ENCODE data around the gene MKI67.
"Not testable (repeated sequence)": the region's sequence is repeated elsewhere in the genome, so short reads cannot be mapped to it uniquely, and the experiment has no call there.

Gene MKI67

GRCh38 chr10:128147064-128147463 lies 20.8 kb upstream of the MKI67 start:
- Histone ChIP-seq H3K4me3 (ENCODE audit: low read length in 2 of 2) (no peak overlapping the region), H3K9ac (ENCODE audit: low read length in 2 of 2) (no peak overlapping the region), H3K27me3 (ENCODE audit: control insufficient read depth in 1 of 2, insufficient read depth in 2 of 2, low read length in 2 of 2) (peaks cover 6 to 17% of the 10 kb centered on the region in 2 donors), H3K27ac (ENCODE audit: low read length) (no peak overlapping the region), H3K9me3 (ENCODE audit: control insufficient read depth in 2 of 2, low read length in 2 of 2) (no peaks in the 10 kb centered on the region), H3K4me1 (ENCODE audit: control insufficient read depth, insufficient read depth, low read length) (peaks cover 2% of the 10 kb centered on the region), H3K36me3 (ENCODE audit: control insufficient read depth in 2 of 2, insufficient read depth in 2 of 2, low read length in 2 of 2) (no peaks in the 10 kb centered on the region)

- peaks cover 5% of the 10 kb centered on the region in 2 donors for H3K27me3 ChIP-seq (ENCODE audit: control insufficient read depth in 1 of 2, insufficient read depth in 2 of 2, low read length in 2 of 2)
- H3K36me3 ChIP-seq (ENCODE audit: control insufficient read depth in 2 of 2, insufficient read depth in 2 of 2, low read length in 2 of 2) = no peaks in the 10 kb centered on the region
- no peak overlapping the region for H3K4me3 ChIP-seq (ENCODE audit: low read length in 2 of 2)
- no peaks in the 10 kb centered on the region for H3K4me1 ChIP-seq (ENCODE audit: control insufficient read depth, insufficient read depth, low read length)
- H3K9me3 ChIP-seq (ENCODE audit: control insufficient read depth in 2 of 2, low read length in 2 of 2) = no peaks in the 10 kb centered on the region
- H3K27ac ChIP-seq (ENCODE audit: low read length) = no peak overlapping the region
- no peak overlapping the region for H3K9ac ChIP-seq (ENCODE audit: low read length in 2 of 2)
Observed at GRCh38 chr10:128144547-128144946, 18.3 kb upstream of the MKI67 start.

- Histone ChIP-seq H3K36me3 (ENCODE audit: control insufficient read depth in 2 of 2, insufficient read depth in 2 of 2, low read length in 2 of 2) (no peaks in the 10 kb centered on the region), H3K9me3 (ENCODE audit: control insufficient read depth in 2 of 2, low read length in 2 of 2) (no peaks in the 10 kb centered on the region), H3K4me1 (ENCODE audit: control insufficient read depth, insufficient read depth, low read length) (no peaks in the 10 kb centered on the region), H3K9ac (ENCODE audit: low read length in 2 of 2) (no peak overlapping the region), H3K27ac (ENCODE audit: low read length) (no peak overlapping the region), H3K4me3 (ENCODE audit: low read length in 2 of 2) (no peak overlapping the region), H3K27me3 (ENCODE audit: control insufficient read depth in 1 of 2, insufficient read depth in 2 of 2, low read length in 2 of 2) (peaks cover 0 to 3% of the 10 kb centered on the region in 2 donors)
Observed at GRCh38 chr10:128143531-128143930, 17.3 kb upstream of the MKI67 start.

- Histone ChIP-seq H3K9ac (ENCODE audit: low read length in 2 of 2) (no peak overlapping the region), H3K9me3 (ENCODE audit: control insufficient read depth in 2 of 2, low read length in 2 of 2) (no peaks in the 10 kb centered on the region), H3K36me3 (ENCODE audit: control insufficient read depth in 2 of 2, insufficient read depth in 2 of 2, low read length in 2 of 2) (no peaks in the 10 kb centered on the region), H3K27ac (ENCODE audit: low read length) (no peak overlapping the region), H3K4me1 (ENCODE audit: control insufficient read depth, insufficient read depth, low read length) (no peaks in the 10 kb centered on the region), H3K27me3 (ENCODE audit: control insufficient read depth in 1 of 2, insufficient read depth in 2 of 2, low read length in 2 of 2) (peaks cover 0 to 3% of the 10 kb centered on the region in 2 donors), H3K4me3 (ENCODE audit: low read length in 2 of 2) (no peak overlapping the region)
Observed at GRCh38 chr10:128140425-128140824, 14.2 kb upstream of the MKI67 start.

- H3K9me3 ChIP-seq (ENCODE audit: control insufficient read depth in 2 of 2, low read length in 2 of 2); H3K27ac ChIP-seq (ENCODE audit: low read length); H3K4me1 ChIP-seq (ENCODE audit: control insufficient read depth, insufficient read depth, low read length); H3K36me3 ChIP-seq (ENCODE audit: control insufficient read depth in 2 of 2, insufficient read depth in 2 of 2, low read length in 2 of 2); H3K4me3 ChIP-seq (ENCODE audit: low read length in 2 of 2); H3K27me3 ChIP-seq (ENCODE audit: control insufficient read depth in 1 of 2, insufficient read depth in 2 of 2, low read length in 2 of 2); H3K9ac ChIP-seq (ENCODE audit: low read length in 2 of 2): not testable (repeated sequence)
Observed at GRCh38 chr10:128138429-128138828, 12.2 kb upstream of the MKI67 start.

GRCh38 chr10:128137877-128138276 lies 11.7 kb upstream of the MKI67 start:
- H3K4me3 ChIP-seq (ENCODE audit: low read length in 2 of 2) = no peak overlapping the region
- no peaks in the 10 kb centered on the region for H3K36me3 ChIP-seq (ENCODE audit: control insufficient read depth in 2 of 2, insufficient read depth in 2 of 2, low read length in 2 of 2)
- no peak overlapping the region for H3K27ac ChIP-seq (ENCODE audit: low read length)
- no peaks in the 10 kb centered on the region for H3K9me3 ChIP-seq (ENCODE audit: control insufficient read depth in 2 of 2, low read length in 2 of 2)
- H3K4me1 ChIP-seq (ENCODE audit: control insufficient read depth, insufficient read depth, low read length) = no peaks in the 10 kb centered on the region
- peaks cover 0 to 3% of the 10 kb centered on the region in 2 donors for H3K27me3 ChIP-seq (ENCODE audit: control insufficient read depth in 1 of 2, insufficient read depth in 2 of 2, low read length in 2 of 2)
- no peak overlapping the region for H3K9ac ChIP-seq (ENCODE audit: low read length in 2 of 2)

GRCh38 chr10:128130051-128130450 lies 3.8 kb upstream of the MKI67 start:
- Histone ChIP-seq H3K27ac (ENCODE audit: low read length) (no peak overlapping the region), H3K4me3 (ENCODE audit: low read length in 2 of 2) (no peak overlapping the region)

GRCh38 chr10:128128582-128128981 lies 2.4 kb upstream of the MKI67 start:
- H3K27me3 ChIP-seq (ENCODE audit: control insufficient read depth in 1 of 2, insufficient read depth in 2 of 2, low read length in 2 of 2) = peaks cover 18 to 20% of the 10 kb centered on the region in 2 donors
- H3K4me3 ChIP-seq (ENCODE audit: low read length in 2 of 2) = no peak overlapping the region
- no peaks in the 10 kb centered on the region for H3K9me3 ChIP-seq (ENCODE audit: control insufficient read depth in 2 of 2, low read length in 2 of 2)
- H3K27ac ChIP-seq (ENCODE audit: low read length) = no peak overlapping the region
- no peaks in the 10 kb centered on the region for H3K36me3 ChIP-seq (ENCODE audit: control insufficient read depth in 2 of 2, insufficient read depth in 2 of 2, low read length in 2 of 2)
- H3K9ac ChIP-seq (ENCODE audit: low read length in 2 of 2) = no peak overlapping the region
- peaks cover 11% of the 10 kb centered on the region for H3K4me1 ChIP-seq (ENCODE audit: control insufficient read depth, insufficient read depth, low read length)

More at GRCh38 chr10:128130051-128130450, 3.8 kb upstream of the MKI67 start:
- Histone ChIP-seq H3K4me1 (ENCODE audit: control insufficient read depth, insufficient read depth, low read length) (peaks cover 11% of the 10 kb centered on the region), H3K36me3 (ENCODE audit: control insufficient read depth in 2 of 2, insufficient read depth in 2 of 2, low read length in 2 of 2) (no peaks in the 10 kb centered on the region), H3K27me3 (ENCODE audit: control insufficient read depth in 1 of 2, insufficient read depth in 2 of 2, low read length in 2 of 2) (peaks cover 6 to 7% of the 10 kb centered on the region in 2 donors), H3K9ac (ENCODE audit: low read length in 2 of 2) (no peak overlapping the region), H3K9me3 (ENCODE audit: control insufficient read depth in 2 of 2, low read length in 2 of 2) (no peaks in the 10 kb centered on the region)

- Histone ChIP-seq H3K4me3 (ENCODE audit: low read length in 2 of 2) (peak overlapping the region in 1 of 2 donors; percentile 66), H3K27ac (ENCODE audit: low read length) (no peak overlapping the region), H3K9ac (ENCODE audit: low read length in 2 of 2) (no peak overlapping the region)
Observed at GRCh38 chr10:128125416-128125943, 743 bp downstream of the MKI67 start.

GRCh38 chr10:128124813-128125403 lies 1.3 kb downstream of the MKI67 start:
- Histone ChIP-seq H3K27ac (ENCODE audit: low read length) (no peak overlapping the region), H3K9ac (ENCODE audit: low read length in 2 of 2) (no peak overlapping the region), H3K36me3 (ENCODE audit: control insufficient read depth in 2 of 2, insufficient read depth in 2 of 2, low read length in 2 of 2) (no peaks in the 10 kb centered on the region), H3K27me3 (ENCODE audit: control insufficient read depth in 1 of 2, insufficient read depth in 2 of 2, low read length in 2 of 2) (peaks cover 24 to 31% of the 10 kb centered on the region in 2 donors), H3K4me1 (ENCODE audit: control insufficient read depth, insufficient read depth, low read length) (peaks cover 11% of the 10 kb centered on the region), H3K4me3 (ENCODE audit: low read length in 2 of 2) (peak overlapping the region in 1 of 2 donors; percentile 66), H3K9me3 (ENCODE audit: control insufficient read depth in 2 of 2, low read length in 2 of 2) (peaks cover 0 to 2% of the 10 kb centered on the region in 2 donors)

More at GRCh38 chr10:128125416-128125943, 743 bp downstream of the MKI67 start:
- peaks cover 11% of the 10 kb centered on the region for H3K4me1 ChIP-seq (ENCODE audit: control insufficient read depth, insufficient read depth, low read length)
- H3K36me3 ChIP-seq (ENCODE audit: control insufficient read depth in 2 of 2, insufficient read depth in 2 of 2, low read length in 2 of 2) = no peaks in the 10 kb centered on the region
- peaks cover 24 to 31% of the 10 kb centered on the region in 2 donors for H3K27me3 ChIP-seq (ENCODE audit: control insufficient read depth in 1 of 2, insufficient read depth in 2 of 2, low read length in 2 of 2)
- peaks cover 0 to 2% of the 10 kb centered on the region in 2 donors for H3K9me3 ChIP-seq (ENCODE audit: control insufficient read depth in 2 of 2, low read length in 2 of 2)

GRCh38 chr10:128123846-128124245 lies 2.4 kb downstream of the MKI67 start:
- H3K9me3 ChIP-seq (ENCODE audit: control insufficient read depth in 2 of 2, low read length in 2 of 2) = peaks cover 0 to 2% of the 10 kb centered on the region in 2 donors
- H3K27ac ChIP-seq (ENCODE audit: low read length) = no peak overlapping the region
- peaks cover 24 to 31% of the 10 kb centered on the region in 2 donors for H3K27me3 ChIP-seq (ENCODE audit: control insufficient read depth in 1 of 2, insufficient read depth in 2 of 2, low read length in 2 of 2)
- H3K36me3 ChIP-seq (ENCODE audit: control insufficient read depth in 2 of 2, insufficient read depth in 2 of 2, low read length in 2 of 2) = no peaks in the 10 kb centered on the region
- H3K9ac ChIP-seq (ENCODE audit: low read length in 2 of 2) = no peak overlapping the region
- peaks cover 11% of the 10 kb centered on the region for H3K4me1 ChIP-seq (ENCODE audit: control insufficient read depth, insufficient read depth, low read length)
- no peak overlapping the region for H3K4me3 ChIP-seq (ENCODE audit: low read length in 2 of 2)

Data from stomach smooth muscle (tissue), 2 donors.